Activated CD4-positive, alpha-beta T cell treated with anti-CD3 and anti-CD28 coated beads, Interleukin-2, amount 10 ng/mL, durations not matched to agents 24 days and 14 days (primary cell): ENCODE results near the gene UBQLN1. TPM values are rescaled to one million over a fixed set of nuclear protein-coding genes. Genes with fewer than 3 reads are reported as not detected.

Experiments used
- DNase-seq: peaks from one replicate; pipeline ENCODE4 v3.0.0; 2022
- H3K27ac Mint-ChIP-seq: one replicate; pipeline ENCODE4 v1.8.0; 2022; ENCODE audit warnings: mild to moderate bottlenecking, mixed read lengths
- H3K27me3 Mint-ChIP-seq: one replicate; pipeline ENCODE4 v1.8.0; 2022; ENCODE audit warnings: mixed read lengths
- H3K36me3 Mint-ChIP-seq: one replicate; pipeline ENCODE4 v1.8.0; 2022; ENCODE audit warnings: low read depth, mild to moderate bottlenecking, mixed read lengths
- H3K4me1 Mint-ChIP-seq: one replicate; pipeline ENCODE4 v1.8.0; 2021; ENCODE audit warnings: mixed read lengths
- H3K4me3 Mint-ChIP-seq: one replicate; pipeline ENCODE4 v1.8.0; 2022; ENCODE audit warnings: mild to moderate bottlenecking, moderate library complexity, mixed read lengths
- H3K9me3 Mint-ChIP-seq: one replicate; pipeline ENCODE4 v1.8.0; 2021; ENCODE audit warnings: mixed read lengths
- intact Hi-C: fragments of 100-400 bp; cut with micrococcal nuclease; formaldehyde crosslinking; loops from one replicate; pipeline ENCODE4 v1.15.1; 2023
- total RNA-seq: library from RNA; stranded (reverse); gene quantifications from 2 replicates; pipeline ENCODE4 v1.2.3, GENCODE V29; 2022

The UBQLN1 gene
- total RNA-seq, 1 donor from 2014 or later: 144 TPM

- DNase-seq: no peak
- intact Hi-C loops: loop anchor here (5.0 kb wide), 1 partner anchor 37 kb away; the partner anchor contains the start of gene UBQLN1
- Mint-ChIP-seq H3K27me3 (no peaks in the 10 kb centered on the region), H3K4me1 (peaks cover 2% of the 10 kb centered on the region), H3K4me3 (no peak overlapping the region), H3K27ac (no peak overlapping the region), H3K9me3 (no peaks in the 10 kb centered on the region), H3K36me3 (peaks cover 65% of the 10 kb centered on the region)
These were observed 37.4 kb downstream of the UBQLN1 start for GRCh38 chr9:83670381-83670780.

GRCh38 chr9:83669067-83669466, 38.7 kb downstream of the UBQLN1 start:
- no peaks in the 10 kb centered on the region for H3K27me3 Mint-ChIP-seq
- H3K27ac Mint-ChIP-seq: no peak overlapping the region
- H3K4me3 Mint-ChIP-seq: no peak overlapping the region
- no peak for DNase-seq
- H3K9me3 Mint-ChIP-seq: no peaks in the 10 kb centered on the region
- H3K4me1 Mint-ChIP-seq: peaks cover 2% of the 10 kb centered on the region
- peaks cover 66% of the 10 kb centered on the region for H3K36me3 Mint-ChIP-seq
- intact Hi-C loops: no loop called here

GRCh38 chr9:83665580-83666200, 42.1 kb downstream of the UBQLN1 start:
- peaks cover 2% of the 10 kb centered on the region for H3K4me1 Mint-ChIP-seq
- no peaks in the 10 kb centered on the region for H3K27me3 Mint-ChIP-seq
- DNase-seq: no peak
- no peak overlapping the region for H3K27ac Mint-ChIP-seq
- peaks cover 60% of the 10 kb centered on the region for H3K36me3 Mint-ChIP-seq
- H3K9me3 Mint-ChIP-seq: no peaks in the 10 kb centered on the region
- H3K4me3 Mint-ChIP-seq: no peak overlapping the region
- intact Hi-C loops: no loop called here

- intact Hi-C loops: no loop called here
- H3K4me1 Mint-ChIP-seq: no peaks in the 10 kb centered on the region
- no peak for DNase-seq
- H3K4me3 Mint-ChIP-seq: no peak overlapping the region
- peak overlapping the region; percentile 13 for H3K27ac Mint-ChIP-seq
- no peaks in the 10 kb centered on the region for H3K27me3 Mint-ChIP-seq
- no peaks in the 10 kb centered on the region for H3K9me3 Mint-ChIP-seq
- H3K36me3 Mint-ChIP-seq: peaks cover 57% of the 10 kb centered on the region
These were observed 44.8 kb downstream of the UBQLN1 start for GRCh38 chr9:83662933-83663332.

DNA sequence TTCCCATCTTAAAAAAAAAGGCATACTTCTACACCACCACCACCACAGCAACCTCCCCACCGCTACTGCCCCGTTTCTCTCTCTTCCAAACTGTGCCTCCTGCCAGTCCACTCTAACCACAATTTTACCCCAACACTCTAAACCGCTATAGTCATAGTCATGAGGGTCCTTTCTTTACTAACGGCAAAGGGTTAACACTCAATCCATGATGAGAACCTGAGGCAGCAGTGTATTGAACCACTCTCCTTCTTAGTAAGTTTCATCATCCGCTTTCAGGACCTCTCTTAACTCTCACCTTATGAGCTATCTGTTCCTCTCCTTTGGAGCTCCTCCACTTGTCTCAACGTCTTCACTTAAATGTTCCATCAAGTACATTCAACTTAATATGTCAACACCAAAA, 50.8 kb downstream of the UBQLN1 start:
- H3K36me3 Mint-ChIP-seq: peaks cover 44% of the 10 kb centered on the region
- no peaks in the 10 kb centered on the region for H3K27me3 Mint-ChIP-seq
- intact Hi-C loops: no loop called here
- DNase-seq: no peak
- peaks cover 8% of the 10 kb centered on the region for H3K4me1 Mint-ChIP-seq
- peaks cover 1% of the 10 kb centered on the region for H3K9me3 Mint-ChIP-seq
- H3K27ac Mint-ChIP-seq: no peak overlapping the region
- H3K4me3 Mint-ChIP-seq: no peak overlapping the region

DNA sequence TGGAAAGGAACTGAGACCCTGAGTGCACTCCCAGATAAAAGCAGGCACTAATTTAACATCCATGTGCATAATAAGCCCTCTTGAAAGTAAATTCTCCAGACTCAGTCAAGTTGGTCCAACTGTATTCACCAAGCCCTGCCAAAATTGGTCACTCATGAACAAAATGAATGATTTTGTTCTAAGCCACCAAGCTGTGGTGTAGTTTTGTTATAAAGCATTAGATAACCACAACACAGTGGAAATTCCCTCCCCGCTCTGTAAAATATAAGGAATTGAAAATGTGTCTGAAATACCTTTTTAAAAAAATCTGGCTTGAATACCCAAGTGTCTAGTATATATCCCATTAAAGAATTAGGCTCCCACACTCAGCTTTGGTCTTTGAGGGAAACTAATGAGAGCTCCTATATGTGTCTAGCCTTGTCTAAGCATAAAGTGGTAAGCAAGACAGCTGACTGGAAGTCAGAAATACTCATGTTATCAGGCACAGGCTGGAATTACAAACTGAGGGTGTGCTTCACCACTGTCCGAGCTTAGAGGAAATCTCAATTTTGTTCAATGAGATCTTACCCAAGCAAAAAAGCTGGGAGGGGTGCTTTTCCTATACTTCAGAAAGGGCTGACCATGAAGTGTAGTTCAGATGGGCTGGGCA, 51.6 kb downstream of the UBQLN1 start:
- Mint-ChIP-seq H3K9me3 (peaks cover 4% of the 10 kb centered on the region), H3K27ac (no peak overlapping the region), H3K4me1 (peaks cover 8% of the 10 kb centered on the region)

GRCh38 chr9:83655433-83655832, 52.3 kb downstream of the UBQLN1 start:
- Mint-ChIP-seq H3K4me3 (no peak overlapping the region), H3K27me3 (no peaks in the 10 kb centered on the region), H3K9me3 (peaks cover 4% of the 10 kb centered on the region), H3K27ac (no peak overlapping the region), H3K36me3 (peaks cover 48% of the 10 kb centered on the region), H3K4me1 (peaks cover 8% of the 10 kb centered on the region)
- no peak for DNase-seq
- intact Hi-C loops: no loop called here

More for the DNA sequence above, 51.6 kb downstream of the UBQLN1 start:
- Mint-ChIP-seq H3K27me3 (no peaks in the 10 kb centered on the region), H3K4me3 (no peak overlapping the region), H3K36me3 (peaks cover 47% of the 10 kb centered on the region)
- no peak for DNase-seq
- intact Hi-C loops: no loop called here

- Mint-ChIP-seq H3K4me3 (no peak overlapping the region), H3K9me3 (peaks cover 4% of the 10 kb centered on the region), H3K27ac (no peak overlapping the region), H3K36me3 (peaks cover 45% of the 10 kb centered on the region), H3K4me1 (peaks cover 8% of the 10 kb centered on the region), H3K27me3 (no peaks in the 10 kb centered on the region)
- no peak for DNase-seq
- intact Hi-C loops: no loop called here
These were observed 55.3 kb downstream of the UBQLN1 start for GRCh38 chr9:83652433-83652832.

DNA sequence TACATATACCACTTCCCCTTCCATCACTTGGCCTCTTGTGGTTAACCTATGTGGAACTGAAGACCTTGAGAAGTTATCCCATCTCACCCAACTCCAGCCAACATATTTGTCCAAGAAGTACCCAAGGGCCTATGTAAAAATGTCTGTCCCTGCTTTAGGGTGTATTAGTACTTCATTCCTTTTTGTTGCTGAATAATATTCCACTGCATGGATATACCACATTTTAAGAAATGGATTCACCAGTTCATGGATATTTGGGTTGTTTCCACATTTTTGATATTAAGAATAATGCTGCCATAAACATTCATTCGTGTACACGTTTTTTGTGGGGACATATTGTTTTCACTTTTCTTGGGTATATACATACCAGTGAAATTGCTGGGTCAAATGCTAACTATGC, 56.2 kb downstream of the UBQLN1 start:
- DNase-seq: no peak
- H3K27ac Mint-ChIP-seq: no peak overlapping the region
- H3K4me1 Mint-ChIP-seq: peaks cover 8% of the 10 kb centered on the region
- no peak overlapping the region for H3K4me3 Mint-ChIP-seq
- peaks cover 46% of the 10 kb centered on the region for H3K36me3 Mint-ChIP-seq
- H3K27me3 Mint-ChIP-seq: no peaks in the 10 kb centered on the region
- intact Hi-C loops: no loop called here
- peaks cover 4% of the 10 kb centered on the region for H3K9me3 Mint-ChIP-seq

GRCh38 chr9:83649515-83649914, 58.2 kb downstream of the UBQLN1 start:
- H3K36me3 Mint-ChIP-seq: peaks cover 39% of the 10 kb centered on the region
- H3K27me3 Mint-ChIP-seq: no peaks in the 10 kb centered on the region
- peaks cover 4% of the 10 kb centered on the region for H3K9me3 Mint-ChIP-seq
- H3K4me1 Mint-ChIP-seq: peaks cover 3% of the 10 kb centered on the region
- H3K27ac Mint-ChIP-seq: no peak overlapping the region
- DNase-seq: no peak
- intact Hi-C loops: loop anchor here (1.0 kb wide), 1 partner anchor 26 kb away; the partner anchor contains the start of gene IDNK
- H3K4me3 Mint-ChIP-seq: no peak overlapping the region

DNA sequence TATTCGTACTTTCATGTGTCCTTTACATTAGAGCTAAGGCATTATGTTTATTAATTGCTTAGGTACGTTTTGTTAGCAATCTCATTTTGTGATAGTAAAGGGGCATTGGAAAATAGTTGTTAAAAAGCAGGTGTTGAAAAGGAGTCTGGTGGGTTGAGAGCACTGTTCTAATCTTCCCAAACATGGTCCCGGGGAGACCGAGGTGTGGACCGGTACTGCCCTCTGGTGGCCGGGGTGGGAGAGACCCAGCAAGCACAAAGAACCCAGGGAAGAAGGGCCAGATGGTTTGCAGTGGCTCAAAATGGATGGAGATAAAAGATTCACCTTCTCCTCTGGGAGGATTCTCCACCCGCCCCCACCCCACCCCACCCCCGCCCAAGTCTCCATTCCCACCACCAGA, 58.7 kb downstream of the UBQLN1 start:
- no peak overlapping the region for H3K4me3 Mint-ChIP-seq
- H3K36me3 Mint-ChIP-seq: peaks cover 35% of the 10 kb centered on the region
- H3K27ac Mint-ChIP-seq: no peak overlapping the region
- H3K9me3 Mint-ChIP-seq: peaks cover 4% of the 10 kb centered on the region
- DNase-seq: peak; percentile 91
- peaks cover 3% of the 10 kb centered on the region for H3K4me1 Mint-ChIP-seq
- H3K27me3 Mint-ChIP-seq: no peaks in the 10 kb centered on the region
- intact Hi-C loops: loop anchor here (1.0 kb wide), 1 partner anchor 26 kb away; the partner anchor contains the start of gene IDNK

DNA sequence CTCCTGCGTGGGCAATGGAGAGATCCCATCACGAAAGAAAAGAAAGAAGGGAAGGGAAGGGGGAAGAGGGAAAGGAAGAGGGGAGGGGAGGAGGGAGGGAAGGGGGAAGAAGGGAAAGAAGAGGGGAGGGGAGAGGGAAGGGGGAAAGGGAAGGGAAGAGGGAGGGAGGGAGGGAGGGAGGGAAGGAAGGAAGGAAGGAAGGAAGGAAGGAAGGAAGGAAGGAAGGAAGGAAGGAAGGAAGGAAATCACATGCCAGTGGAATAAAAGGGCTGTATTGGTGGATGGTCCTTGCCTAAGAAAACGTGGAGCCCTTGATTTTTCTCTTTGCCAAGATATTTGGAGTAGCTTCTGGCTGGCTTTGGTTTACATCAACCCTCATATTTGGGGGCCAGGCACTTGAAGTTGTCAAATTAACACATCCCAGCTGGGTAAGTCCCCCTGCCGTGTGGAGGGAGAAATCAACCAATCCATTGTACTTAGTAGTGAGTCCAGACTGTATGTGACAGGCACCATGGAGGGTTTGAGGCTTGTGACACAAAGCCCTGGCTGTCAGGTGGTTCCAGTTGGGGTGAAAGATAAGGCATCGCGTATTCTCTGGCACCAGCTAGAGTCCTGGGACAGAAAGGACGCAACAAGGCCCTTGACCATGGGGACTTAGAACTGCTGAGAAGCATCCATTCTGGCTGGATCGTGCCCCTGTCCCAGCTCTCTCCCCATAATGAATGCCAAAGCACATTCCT, 61.1 kb downstream of the UBQLN1 start:
- Mint-ChIP-seq H3K36me3 (peaks cover 17% of the 10 kb centered on the region), H3K27ac (no peak overlapping the region)
- intact Hi-C loops: no loop called here

GRCh38 chr9:83642793-83643192, 65.0 kb downstream of the UBQLN1 start:
- Mint-ChIP-seq H3K27ac (no peak overlapping the region), H3K36me3 (peaks cover 7% of the 10 kb centered on the region), H3K4me3 (no peak overlapping the region), H3K27me3 (no peaks in the 10 kb centered on the region), H3K4me1 (peaks cover 2% of the 10 kb centered on the region), H3K9me3 (no peaks in the 10 kb centered on the region)
- DNase-seq: no peak
- intact Hi-C loops: no loop called here

More for the DNA sequence above, 61.1 kb downstream of the UBQLN1 start:
- H3K4me3 Mint-ChIP-seq: no peak overlapping the region
- DNase-seq: no peak
- H3K4me1 Mint-ChIP-seq: no peaks in the 10 kb centered on the region
- no peaks in the 10 kb centered on the region for H3K27me3 Mint-ChIP-seq
- peaks cover under 1% of the 10 kb centered on the region for H3K9me3 Mint-ChIP-seq

DNA sequence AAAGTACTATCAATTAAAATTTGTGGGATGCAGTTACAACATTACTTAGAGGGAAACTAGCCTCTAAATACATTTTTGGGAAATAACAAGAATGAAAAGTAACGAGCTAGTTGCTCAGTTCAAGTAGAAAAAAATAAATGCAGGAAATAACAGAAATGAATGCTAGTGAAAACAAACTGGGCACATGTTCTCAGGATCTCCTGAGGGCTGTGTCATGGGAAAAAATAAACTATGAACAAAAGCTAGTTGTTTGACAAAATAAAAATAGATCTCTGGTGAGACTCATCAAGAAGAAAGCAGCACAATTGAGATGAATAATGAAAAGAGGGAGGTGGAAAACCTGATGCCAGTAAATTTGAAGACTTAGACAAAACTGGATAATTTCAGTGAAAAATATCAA, 68.5 kb downstream of the UBQLN1 start:
- Mint-ChIP-seq H3K4me1 (peaks cover 3% of the 10 kb centered on the region), H3K36me3 (peaks cover 3% of the 10 kb centered on the region)
- intact Hi-C loops: no loop called here

More for the DNA sequence above, 68.5 kb downstream of the UBQLN1 start:
- Mint-ChIP-seq H3K27ac (no peak overlapping the region), H3K27me3 (no peaks in the 10 kb centered on the region), H3K9me3 (no peaks in the 10 kb centered on the region), H3K4me3 (no peak overlapping the region)
- DNase-seq: no peak
